Ishikawa (cell line): ENCODE data around the gene TAOK2.

Experiments
- CEBPB ChIP-seq: IDR thresholded peaks from 2 replicates; pipeline ENCODE4 v1.6.1; 2012
- CREB1 ChIP-seq: IDR thresholded peaks from 2 replicates; pipeline ENCODE4 v1.6.1; 2012; ENCODE audit warnings: low read depth
- EGR1 ChIP-seq: IDR thresholded peaks from 2 replicates; pipeline ENCODE4 v1.6.1; 2012
- EP300 ChIP-seq: IDR thresholded peaks from 2 replicates; pipeline ENCODE4 v1.6.1; 2012; ENCODE audit warnings: borderline replicate concordance
- FOXM1 ChIP-seq: IDR thresholded peaks from 2 replicates; pipeline ENCODE4 v1.6.1; 2012; ENCODE audit warnings: low read depth, borderline replicate concordance
- MAX ChIP-seq: IDR thresholded peaks from 2 replicates; pipeline ENCODE4 v1.6.1; 2012
- NFIC ChIP-seq: IDR thresholded peaks from 2 replicates; pipeline ENCODE4 v1.6.1; 2012
- RAD21 ChIP-seq: IDR thresholded peaks from 2 replicates; pipeline ENCODE4 v1.6.1; 2012; ENCODE audit warnings: low read depth
- REST ChIP-seq: IDR thresholded peaks from 2 replicates; pipeline ENCODE4 v1.6.1; 2012; ENCODE audit warnings: low read depth, mild to moderate bottlenecking
- TAF1 ChIP-seq: IDR thresholded peaks from 2 replicates; pipeline ENCODE4 v1.6.1; 2012; ENCODE audit warnings: low read depth, mild to moderate bottlenecking
- TCF12 ChIP-seq: IDR thresholded peaks from 2 replicates; pipeline ENCODE4 v1.6.1; 2012; ENCODE audit warnings: low read depth
- TEAD4 ChIP-seq: IDR thresholded peaks from 2 replicates; pipeline ENCODE4 v1.6.1; 2012
- USF1 ChIP-seq: IDR thresholded peaks from 2 replicates; pipeline ENCODE4 v1.6.1; 2012
- YY1 ChIP-seq: IDR thresholded peaks from 2 replicates; pipeline ENCODE4 v1.6.1; 2012; ENCODE audit warnings: low read depth
- ZBTB7A ChIP-seq: IDR thresholded peaks from 2 replicates; pipeline ENCODE4 v1.6.1; 2012; ENCODE audit warnings: low read depth

TAOK2 gene

GRCh38 chr16:29988346-29989075 lies 14.8 kb downstream of the TAOK2 start:
- no peak for TF ChIP-seq ZBTB7A
- no peak for TF ChIP-seq USF1
- TF ChIP-seq NFIC = no peak
- no peak for TF ChIP-seq EGR1
- no peak for TF ChIP-seq FOXM1
- TF ChIP-seq TAF1 = no peak
- no peak for TF ChIP-seq YY1
- no peak for TF ChIP-seq TCF12
- TF ChIP-seq EP300 = no peak
- TF ChIP-seq REST = no peak
- TF ChIP-seq CEBPB = no peak
- TF ChIP-seq TEAD4 = no peak
- no peak for TF ChIP-seq CREB1
- TF ChIP-seq RAD21 = no peak
- no peak for TF ChIP-seq MAX

- TF ChIP-seq NFIC = no peak
- no peak for TF ChIP-seq TEAD4
- no peak for TF ChIP-seq CEBPB
- TF ChIP-seq FOXM1 = no peak
- TF ChIP-seq TCF12 = no peak
- no peak for TF ChIP-seq USF1
- TF ChIP-seq MAX = no peak
- no peak for TF ChIP-seq YY1
- no peak for TF ChIP-seq ZBTB7A
- TF ChIP-seq CREB1 = no peak
- no peak for TF ChIP-seq EGR1
- no peak for TF ChIP-seq REST
- no peak for TF ChIP-seq TAF1
- no peak for TF ChIP-seq RAD21
- TF ChIP-seq EP300 = no peak
Measured at GRCh38 chr16:29989111-29989858, 15.6 kb downstream of the TAOK2 start.

GRCh38 chr16:29990034-29990433 lies 16.4 kb downstream of the TAOK2 start:
- TF ChIP-seq YY1 = no peak
- TF ChIP-seq TAF1 = no peak
- TF ChIP-seq USF1 = no peak
- TF ChIP-seq EP300 = no peak
- TF ChIP-seq EGR1 = no peak
- no peak for TF ChIP-seq TCF12
- TF ChIP-seq CEBPB = no peak
- no peak for TF ChIP-seq TEAD4
- TF ChIP-seq MAX = no peak

- TF ChIP-seq ZBTB7A (no peak), RAD21 (no peak), NFIC (no peak), MAX (no peak), CREB1 (no peak), CEBPB (no peak), USF1 (no peak), TEAD4 (no peak), TAF1 (no peak), REST (no peak), YY1 (no peak), FOXM1 (no peak), EP300 (no peak), TCF12 (no peak), EGR1 (no peak)
Measured at GRCh38 chr16:29990883-29991570, 17.4 kb downstream of the TAOK2 start.
